ENCODE results near the gene PTGES3L.
"Not testable (repeated sequence)": the region's sequence is repeated elsewhere in the genome, so short reads cannot be mapped to it uniquely, and the experiment has no call there.

Gene PTGES3L

GRCh38 chr17:42980274-42980765, 440 bp upstream of the PTGES3L start, which contains the start of gene RUNDC1:
RUNDC1 (plus strand) TSS chr17:42980565; CDS start chr17:42980577, 12 bp downstream.
- DNase-seq (ENCODE audit: low read depth): no peak

GRCh38 chr17:42975701-42976100, 4.2 kb downstream of the PTGES3L start:
- not testable (repeated sequence) for DNase-seq (ENCODE audit: low read depth)

- no peak for DNase-seq (ENCODE audit: low read depth)
Observed at GRCh38 chr17:42975265-42975664, 4.6 kb downstream of the PTGES3L start.

GRCh38 chr17:42973323-42973722, 6.6 kb downstream of the PTGES3L start:
- not testable (repeated sequence) for DNase-seq (ENCODE audit: low read depth)

- no peak for DNase-seq (ENCODE audit: low read depth)
Observed at GRCh38 chr17:42971589-42971988, 8.3 kb downstream of the PTGES3L start.

- DNase-seq (ENCODE audit: low read depth): no peak
Observed at GRCh38 chr17:42969001-42969581, 10.8 kb downstream of the PTGES3L start.

- no peak for DNase-seq (ENCODE audit: low read depth)
Observed at GRCh38 chr17:42967925-42968324, 12.0 kb downstream of the PTGES3L start.

GRCh38 chr17:42964161-42964932, 15.5 kb downstream of the PTGES3L start, which contains the start of gene AARSD1:
AARSD1 (minus strand) TSS chr17:42964454; CDS start chr17:42964440, 14 bp downstream.
- peak; percentile 81 for DNase-seq (ENCODE audit: low read depth)

- no peak for DNase-seq (ENCODE audit: low read depth)
Observed at GRCh38 chr17:42953669-42954068, 26.2 kb downstream of the PTGES3L start.

GRCh38 chr17:42950044-42950783, 29.7 kb downstream of the PTGES3L start:
- DNase-seq (ENCODE audit: low read depth): no peak

- DNase-seq (ENCODE audit: low read depth): no peak
Observed at GRCh38 chr17:42946812-42947211, 33.1 kb downstream of the PTGES3L start.

GRCh38 chr17:42944211-42944610, 35.7 kb downstream of the PTGES3L start:
- no peak for DNase-seq (ENCODE audit: low read depth)

- no peak for DNase-seq (ENCODE audit: low read depth)
Observed at GRCh38 chr17:42937712-42938596, 41.9 kb downstream of the PTGES3L start.

GRCh38 chr17:42929497-42929844, 50.4 kb downstream of the PTGES3L start:
- no peak for DNase-seq (ENCODE audit: low read depth)

GRCh38 chr17:42928714-42929496, 51.0 kb downstream of the PTGES3L start:
- peak; percentile 66 for DNase-seq (ENCODE audit: low read depth)

- no peak for DNase-seq (ENCODE audit: low read depth)
Observed at GRCh38 chr17:42924891-42925290, 55.0 kb downstream of the PTGES3L start.

GRCh38 chr17:42923472-42923871, 56.4 kb downstream of the PTGES3L start:
- DNase-seq (ENCODE audit: low read depth): not testable (repeated sequence)

GRCh38 chr17:42922294-42922693, 57.6 kb downstream of the PTGES3L start:
- DNase-seq (ENCODE audit: low read depth): no peak

GRCh38 chr17:42920922-42921321, 59.0 kb downstream of the PTGES3L start:
- DNase-seq (ENCODE audit: low read depth): no peak

- DNase-seq (ENCODE audit: low read depth): no peak
Observed at GRCh38 chr17:42920106-42920900, 59.6 kb downstream of the PTGES3L start.
